Omental fat pad (tissue), 4 donors: ENCODE data around the gene RPA3. TPM values are rescaled to one million over a fixed set of nuclear protein-coding genes. Genes with fewer than 3 reads are reported as not detected.
"Not testable (repeated sequence)": the region's sequence is repeated elsewhere in the genome, so short reads cannot be mapped to it uniquely, and the experiment has no call there.

ENCODE experiments used
- ATAC-seq: fragments of 150-250 bp; one replicate; pipeline ENCODE4 v1.9.1; 2016; ENCODE audit warnings: mild to moderate bottlenecking, moderate library complexity; ENCODE audit not compliant: low FRiP score
- DNase-seq: peaks from one replicate; pipeline ENCODE4 v3.0.0-alpha.2; 2019; ENCODE audit warnings: low spot score
- CTCF ChIP-seq, 3 donors: fragments of 450-650 bp; IDR thresholded peaks; one replicate each; pipeline ENCODE4 v1.5.1; 2016 to 2017; ENCODE audit warnings: antibody characterized with exemption in 3 of 3, mild to moderate bottlenecking in 3 of 3, moderate library complexity in 2 of 3
- total RNA-seq, 4 donors: library from RNA; depleted of rRNA; stranded (reverse); fragments of >200 nt; gene quantifications; one replicate each; pipeline ENCODE4 v1.1.0, GENCODE V29; 2016

Gene RPA3
- total RNA-seq, 4 donors from 2014 or later: 9.7 to 19.3 (median 17.9) TPM

DNA sequence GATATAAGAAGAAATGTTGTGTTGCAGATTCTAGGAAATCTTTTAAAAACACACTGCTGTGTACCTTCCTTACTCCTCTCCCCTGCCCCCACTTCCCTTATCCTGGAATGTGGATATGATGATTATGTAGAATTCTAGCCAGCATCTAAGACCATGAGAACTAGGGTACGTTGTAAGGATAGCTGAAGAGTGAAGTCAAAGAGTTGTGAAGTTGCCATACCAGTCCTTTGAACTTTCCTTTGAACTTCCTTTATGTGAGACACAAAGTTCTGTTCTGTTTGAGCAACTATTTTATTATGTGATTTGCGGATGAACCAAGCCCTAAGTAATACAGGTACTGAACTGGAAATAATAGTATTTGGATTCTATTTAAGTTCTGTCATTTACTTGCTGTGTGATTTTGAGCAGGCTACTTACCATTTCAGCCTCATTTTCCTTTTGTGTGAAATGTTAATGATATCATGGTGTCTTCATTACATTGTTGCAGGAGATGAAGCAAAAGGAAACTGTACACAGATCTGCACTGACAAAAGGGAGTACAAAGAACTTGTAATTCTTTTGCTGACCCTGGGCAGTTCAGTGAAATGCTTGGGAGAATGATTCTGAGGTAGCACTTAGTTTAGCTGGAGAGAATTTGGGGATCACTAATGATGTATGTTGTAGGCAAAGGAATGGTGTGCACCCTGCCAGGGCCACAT, 31.4 kb downstream of the RPA3 start:
- DNase-seq: no peak
- no peak for TF ChIP-seq CTCF (IDR thresholded peaks at IDR 0.05)
- no peak for ATAC-seq

DNA sequence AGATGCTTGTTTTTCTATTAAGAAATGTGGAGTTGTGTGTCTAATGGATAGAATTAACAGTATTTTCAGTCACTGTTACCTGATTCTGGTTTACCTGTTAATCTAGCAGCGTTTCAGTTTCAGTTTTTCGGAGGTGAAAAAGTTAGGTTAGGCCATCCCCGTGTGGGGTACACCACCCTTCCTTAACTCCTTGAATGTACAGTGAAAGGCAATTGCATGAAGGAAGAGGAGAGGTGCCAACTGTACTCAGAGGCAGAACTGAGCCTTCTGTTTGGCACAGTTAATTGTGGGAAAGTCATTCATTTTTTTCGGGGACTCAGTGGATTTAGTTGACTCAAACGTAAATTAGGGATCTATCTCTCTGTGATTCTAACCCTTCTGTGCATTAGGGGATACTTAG, 35.5 kb downstream of the RPA3 start:
- no peak for TF ChIP-seq CTCF (IDR thresholded peaks at IDR 0.05)
- no peak for ATAC-seq
- DNase-seq: no peak

DNA sequence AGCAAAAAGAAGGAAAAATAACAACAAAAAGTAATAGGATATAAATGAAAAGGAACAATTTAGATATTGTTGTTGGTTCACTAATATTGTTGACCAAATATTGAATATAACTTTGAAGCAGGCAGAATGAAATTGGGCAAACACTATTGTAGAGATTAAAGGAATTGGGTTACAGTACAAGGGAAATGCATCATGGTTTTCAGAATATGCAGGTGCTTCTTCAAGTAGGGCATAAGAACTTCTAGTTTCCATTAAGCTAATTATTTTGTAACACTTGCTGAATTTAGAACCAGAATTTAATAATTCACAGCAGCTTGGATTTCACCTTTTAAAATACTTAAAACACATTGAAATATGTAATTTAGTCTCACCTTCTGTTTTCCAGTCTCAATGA, 36.5 kb downstream of the RPA3 start:
- no peak for TF ChIP-seq CTCF (IDR thresholded peaks at IDR 0.05)
- no peak for DNase-seq
- ATAC-seq: no peak

- TF ChIP-seq CTCF (IDR thresholded peaks at IDR 0.05): no peak
- DNase-seq (no peak), ATAC-seq (peak; percentile 84)
These were observed 37.0 kb downstream of the RPA3 start for GRCh38 chr7:7681191-7681935.

- ATAC-seq: not testable (repeated sequence)
These were observed 38.8 kb downstream of the RPA3 start for GRCh38 chr7:7679640-7680039.

GRCh38 chr7:7675686-7676085, 42.7 kb downstream of the RPA3 start:
- no peak for TF ChIP-seq CTCF (IDR thresholded peaks at IDR 0.05)
- no peak for ATAC-seq
- no peak for DNase-seq

More at GRCh38 chr7:7679640-7680039, 38.8 kb downstream of the RPA3 start:
- DNase-seq: not testable (repeated sequence)

- no peak for ATAC-seq
These were observed 45.2 kb downstream of the RPA3 start for GRCh38 chr7:7673240-7673550.

More at GRCh38 chr7:7673240-7673550, 45.2 kb downstream of the RPA3 start:
- DNase-seq: no peak
- no peak for TF ChIP-seq CTCF (IDR thresholded peaks at IDR 0.05)
